Hepatocyte (in vitro differentiated cells): ENCODE measurements around the gene SYTL3. TPM values are rescaled to one million over a fixed set of nuclear protein-coding genes. Genes with fewer than 3 reads are reported as not detected.

Source experiments
- DNase-seq: peaks from one replicate; pipeline ENCODE4 v3.0.0-alpha.2; 2016; ENCODE audit warnings: low spot score
- H2AFZ ChIP-seq: fragments of 200-600 bp; sonication (generic); 2 replicates; pipeline ENCODE4 v1.6.0; 2016; ENCODE audit warnings: antibody characterized with exemption, mild to moderate bottlenecking
- H3K27ac ChIP-seq: fragments of 200-600 bp; sonication (generic); 2 replicates; pipeline ENCODE4 v1.5.1; 2016; ENCODE audit warnings: mild to moderate bottlenecking
- H3K27me3 ChIP-seq: fragments of 200-600 bp; sonication (generic); 2 replicates; pipeline ENCODE4 v1.6.1; 2016
- H3K36me3 ChIP-seq: fragments of 200-600 bp; sonication (generic); replicated peaks from 2 replicates; pipeline ENCODE4 v1.5.1; 2016; ENCODE audit warnings: low read depth; ENCODE audit not compliant: insufficient read depth
- H3K4me1 ChIP-seq: fragments of 200-600 bp; sonication (generic); 2 replicates; pipeline ENCODE4 v1.5.1; 2016; ENCODE audit warnings: mild to moderate bottlenecking, moderate library complexity; ENCODE audit not compliant: insufficient read depth
- H3K4me2 ChIP-seq: fragments of 200-600 bp; sonication (generic); 2 replicates; pipeline ENCODE4 v1.6.0; 2016
- H3K4me3 ChIP-seq: fragments of 200-600 bp; sonication (generic); 2 replicates; pipeline ENCODE4 v1.5.1; 2016; ENCODE audit warnings: mild to moderate bottlenecking
- H3K79me2 ChIP-seq: fragments of 200-600 bp; sonication (generic); 2 replicates; pipeline ENCODE4 v1.6.0; 2017; ENCODE audit warnings: mild to moderate bottlenecking
- H3K9me2 ChIP-seq: fragments of 200-600 bp; sonication (generic); replicated peaks from 2 replicates; pipeline ENCODE4 v1.6.0; 2017; ENCODE audit warnings: mild to moderate bottlenecking; ENCODE audit not compliant: insufficient read depth
- H3K9me3 ChIP-seq: fragments of 200-600 bp; sonication (generic); 2 replicates; pipeline ENCODE4 v1.5.1; 2016; ENCODE audit warnings: low read depth, mild to moderate bottlenecking
- H4K20me1 ChIP-seq: fragments of 200-600 bp; sonication (generic); 2 replicates; pipeline ENCODE4 v1.6.0; 2016; ENCODE audit warnings: mild to moderate bottlenecking; ENCODE audit not compliant: insufficient read depth, poor library complexity, severe bottlenecking
- EZH2 ChIP-seq: fragments of 200-600 bp; sonication (generic); IDR thresholded peaks from 2 replicates; pipeline ENCODE4 v1.6.1; 2016; ENCODE audit warnings: antibody characterized with exemption, mild to moderate bottlenecking, borderline replicate concordance
- EZH2phosphoT487 ChIP-seq: fragments of 200-600 bp; sonication (generic); IDR thresholded peaks from one replicate; pipeline ENCODE4 v1.6.1; 2018; ENCODE audit warnings: antibody characterized with exemption, mild to moderate bottlenecking, low read depth, moderate library complexity; ENCODE audit not compliant: unreplicated experiment, severe bottlenecking
- WGBS: methylation state at CpG from one replicate; pipeline ENCODE4 v1.1.6; 2016; ENCODE audit warnings: low lambda C conversion rate; ENCODE audit errors: missing lambda C conversion rate; 5-methylcytosine and 5-hydroxymethylcytosine counted together
- polyA plus RNA-seq: library from polyadenylated mRNA; unstranded; fragments of >200 nt; fragmentation: Nextera tagmentation; extraction: Ambion mirVana; gene quantifications from 2 replicates; pipeline ENCODE4 v1.2.1, GENCODE V29; 2016
- total RNA-seq: library from RNA; depleted of rRNA; stranded (reverse); fragments of >200 nt; gene quantifications from 2 replicates; pipeline ENCODE4 v1.2.3, GENCODE V29; 2014
- TF ChIP-seq, protein P1 (sequence below): fragments of 200-600 bp; sonication (generic); IDR thresholded peaks from 2 replicates; pipeline ENCODE4 v1.5.1; 2016; ENCODE audit warnings: antibody characterized with exemption, mild to moderate bottlenecking; ENCODE audit not compliant: poor library complexity

The SYTL3 gene
- total and polyA plus RNA-seq, 2 experiments from 2014 or later, result 1.4 to 1.5 TPM

DNA sequence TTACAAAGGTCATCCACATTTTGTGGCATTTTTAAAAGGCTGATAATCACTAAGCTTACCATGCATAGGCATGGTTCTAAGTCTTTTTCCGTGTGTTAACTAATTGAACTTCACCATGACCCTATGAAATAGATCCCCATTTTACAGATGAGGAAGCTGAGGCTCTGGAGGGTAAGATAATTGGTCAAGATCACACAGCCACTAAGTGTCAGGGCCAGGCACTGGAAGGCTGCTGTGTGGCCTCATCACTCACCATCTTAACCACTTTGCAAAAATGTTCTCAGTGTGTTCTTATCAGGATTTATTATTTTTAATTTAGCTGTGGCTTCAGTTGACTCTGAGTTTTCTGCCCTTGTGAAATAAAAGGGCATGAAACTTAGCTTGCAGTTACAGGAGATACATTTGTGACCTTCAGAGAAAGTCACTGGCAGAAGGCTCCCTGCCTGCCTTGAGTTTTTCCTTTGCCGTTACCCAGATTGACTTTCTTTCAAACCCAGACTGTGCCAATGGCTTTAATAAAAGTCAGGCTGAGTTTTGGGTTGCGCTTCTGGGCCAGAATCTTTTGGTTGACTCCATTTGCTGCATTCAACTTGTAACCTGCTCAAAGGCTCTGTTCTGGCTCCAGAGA lies 87.3 kb downstream of the SYTL3 start:
- DNase-seq, result no peak
- no peaks in the 10 kb centered on the region for H3K79me2 ChIP-seq
- H3K4me3 ChIP-seq, result no peak overlapping the region
- H3K4me2 ChIP-seq, result no peak overlapping the region
- H2AFZ ChIP-seq, result no peak overlapping the region
- H3K9me2 ChIP-seq, result no peaks in the 10 kb centered on the region
- no peaks in the 10 kb centered on the region for H3K36me3 ChIP-seq
- no peaks in the 10 kb centered on the region for H3K27me3 ChIP-seq
- TF ChIP-seq EZH2 (no peak), EZH2phosphoT487 (no peak)
- TF ChIP-seq, protein P1, sequence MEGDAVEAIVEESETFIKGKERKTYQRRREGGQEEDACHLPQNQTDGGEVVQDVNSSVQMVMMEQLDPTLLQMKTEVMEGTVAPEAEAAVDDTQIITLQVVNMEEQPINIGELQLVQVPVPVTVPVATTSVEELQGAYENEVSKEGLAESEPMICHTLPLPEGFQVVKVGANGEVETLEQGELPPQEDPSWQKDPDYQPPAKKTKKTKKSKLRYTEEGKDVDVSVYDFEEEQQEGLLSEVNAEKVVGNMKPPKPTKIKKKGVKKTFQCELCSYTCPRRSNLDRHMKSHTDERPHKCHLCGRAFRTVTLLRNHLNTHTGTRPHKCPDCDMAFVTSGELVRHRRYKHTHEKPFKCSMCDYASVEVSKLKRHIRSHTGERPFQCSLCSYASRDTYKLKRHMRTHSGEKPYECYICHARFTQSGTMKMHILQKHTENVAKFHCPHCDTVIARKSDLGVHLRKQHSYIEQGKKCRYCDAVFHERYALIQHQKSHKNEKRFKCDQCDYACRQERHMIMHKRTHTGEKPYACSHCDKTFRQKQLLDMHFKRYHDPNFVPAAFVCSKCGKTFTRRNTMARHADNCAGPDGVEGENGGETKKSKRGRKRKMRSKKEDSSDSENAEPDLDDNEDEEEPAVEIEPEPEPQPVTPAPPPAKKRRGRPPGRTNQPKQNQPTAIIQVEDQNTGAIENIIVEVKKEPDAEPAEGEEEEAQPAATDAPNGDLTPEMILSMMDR, result no peak
- no peaks in the 10 kb centered on the region for H4K20me1 ChIP-seq
- H3K4me1 ChIP-seq, result no peaks in the 10 kb centered on the region
- H3K9me3 ChIP-seq, result no peaks in the 10 kb centered on the region
- peak overlapping the region; percentile 33 for H3K27ac ChIP-seq
- 91% methylated on average over 3 of the region's 3 CpGs for WGBS

DNA sequence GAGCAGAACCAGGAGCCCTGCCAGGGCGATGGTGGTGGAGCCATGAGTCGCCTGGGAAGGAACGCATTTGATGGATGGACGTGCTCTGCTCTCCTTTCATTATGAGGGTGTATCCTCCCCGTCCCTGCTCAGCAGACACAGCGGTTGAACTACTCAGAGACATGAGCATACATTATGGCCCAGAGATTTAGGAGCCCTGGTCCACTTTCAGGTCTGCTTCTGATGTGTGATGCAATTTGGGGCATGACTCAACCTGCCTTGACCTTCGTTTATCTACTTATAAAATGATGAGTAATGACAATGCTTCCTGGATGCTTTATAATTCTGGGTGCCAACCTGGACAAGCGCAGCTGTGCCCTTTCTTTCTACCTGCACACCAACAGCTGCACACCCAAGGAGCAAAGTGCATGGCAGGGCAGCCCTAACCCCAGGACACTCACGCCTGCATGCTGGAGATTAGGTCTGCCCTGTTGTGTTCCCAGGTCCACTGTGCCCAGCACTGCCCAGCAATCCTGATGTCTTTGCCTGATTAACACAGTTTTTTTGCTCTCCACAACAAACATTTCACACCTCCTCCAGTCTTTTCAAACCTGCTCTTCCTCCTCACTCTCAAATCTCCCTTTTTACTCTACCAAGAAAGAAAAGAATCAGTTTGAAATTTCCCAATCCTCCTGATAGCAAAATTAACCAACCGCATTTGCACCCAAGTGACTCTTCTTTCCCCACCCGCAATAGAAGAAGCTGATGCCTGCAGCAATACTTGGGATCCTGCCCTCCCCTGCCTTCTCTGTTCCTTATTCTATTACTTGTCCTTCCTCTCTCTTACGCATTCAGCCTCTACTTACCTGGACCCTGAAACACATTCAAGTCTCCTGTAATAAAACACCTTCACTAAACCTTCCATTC lies 88.1 kb downstream of the SYTL3 start:
- DNase-seq, result no peak
- Histone ChIP-seq H2AFZ (no peak overlapping the region), H3K4me3 (no peak overlapping the region), H4K20me1 (no peaks in the 10 kb centered on the region), H3K27ac (peak overlapping the region; percentile 33), H3K9me3 (no peaks in the 10 kb centered on the region), H3K4me2 (no peak overlapping the region), H3K79me2 (no peaks in the 10 kb centered on the region), H3K36me3 (no peaks in the 10 kb centered on the region), H3K27me3 (no peaks in the 10 kb centered on the region), H3K9me2 (no peaks in the 10 kb centered on the region), H3K4me1 (no peaks in the 10 kb centered on the region)
- 78% methylated on average over 12 of the region's 12 CpGs for WGBS
- TF ChIP-seq EZH2phosphoT487 (no peak), EZH2 (no peak)
- TF ChIP-seq, protein P1, result no peak

DNA sequence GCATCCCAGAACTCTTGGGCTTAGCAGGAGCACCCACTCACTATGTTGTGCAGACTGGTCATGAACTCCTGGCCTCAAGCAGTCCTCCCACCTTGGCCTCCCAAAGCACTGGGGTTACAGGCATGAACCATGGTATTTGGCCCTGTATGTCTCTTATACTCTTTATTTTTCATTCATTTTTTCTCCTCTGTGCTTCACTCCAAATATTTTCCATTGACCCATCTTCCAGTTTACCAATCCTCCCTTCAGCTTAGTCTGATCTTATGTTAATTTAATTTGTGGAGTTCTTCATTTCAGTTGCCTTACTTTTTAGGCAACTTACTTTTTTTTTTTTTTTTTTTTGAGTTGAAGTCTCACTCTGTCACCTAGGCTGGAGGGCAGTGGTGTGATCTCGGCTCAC lies 89.8 kb downstream of the SYTL3 start:
- Histone ChIP-seq H3K79me2 (no peaks in the 10 kb centered on the region), H2AFZ (no peak overlapping the region), H3K27me3 (no peaks in the 10 kb centered on the region), H4K20me1 (no peaks in the 10 kb centered on the region), H3K4me3 (no peak overlapping the region), H3K4me2 (no peak overlapping the region), H3K36me3 (no peaks in the 10 kb centered on the region), H3K4me1 (no peaks in the 10 kb centered on the region), H3K27ac (no peak overlapping the region), H3K9me3 (no peaks in the 10 kb centered on the region), H3K9me2 (no peaks in the 10 kb centered on the region)
- no peak for DNase-seq
- no peak for TF ChIP-seq EZH2phosphoT487
- TF ChIP-seq EZH2, result no peak
- TF ChIP-seq, protein P1, result no peak
- 100% methylated on average over 1 of the region's 1 CpG for WGBS
